ENCODE measurements around the gene PTPRG.

The PTPRG gene

DNA sequence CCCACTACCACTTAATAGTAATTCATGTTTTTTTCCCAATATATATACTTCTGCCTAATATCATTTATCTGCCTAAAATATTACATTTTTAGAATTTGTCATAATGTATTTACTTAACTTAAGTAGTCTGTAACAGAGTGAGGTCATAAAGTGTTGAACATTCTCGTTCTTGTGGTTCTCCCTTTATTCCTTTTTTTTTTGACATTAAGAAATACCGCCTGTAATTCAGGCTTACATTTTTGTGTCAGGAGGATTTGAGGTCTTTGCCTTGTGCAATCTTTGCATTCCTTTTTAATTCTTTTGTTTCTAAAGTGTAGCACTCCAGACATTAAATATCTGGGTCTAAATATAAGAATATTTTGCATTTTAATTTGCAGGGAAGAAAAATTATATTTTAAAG is 315.4 kb downstream of the PTPRG start:
- DNase-seq, result no peak

GRCh38 chr3:61877359-61878138 is 316.2 kb downstream of the PTPRG start:
- no peak for DNase-seq

- DNase-seq, result no peak
Measured at GRCh38 chr3:61882253-61882652, 320.9 kb downstream of the PTPRG start.

DNA sequence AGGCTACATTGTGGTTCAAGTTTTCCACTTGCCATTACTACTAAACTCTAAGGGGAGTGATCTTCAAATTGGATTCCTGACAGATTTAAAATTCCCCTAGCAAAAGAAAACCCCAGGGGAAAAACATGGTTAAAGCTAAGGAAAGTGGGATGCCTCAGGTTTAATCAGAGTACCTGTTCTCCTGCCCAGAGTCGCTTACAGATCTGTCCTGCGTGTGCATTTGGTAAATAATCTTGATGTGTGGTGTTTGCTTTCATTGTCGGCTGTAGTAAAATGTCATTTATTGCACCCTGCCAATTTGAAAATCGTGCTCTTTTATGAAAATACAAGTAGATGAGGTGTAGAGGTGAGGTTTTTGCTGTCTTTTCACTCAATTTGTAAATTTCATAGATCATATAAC is 323.4 kb downstream of the PTPRG start:
- no peak for DNase-seq

- DNase-seq, result no peak
Measured at GRCh38 chr3:61885414-61885813, 324.0 kb downstream of the PTPRG start.

DNA sequence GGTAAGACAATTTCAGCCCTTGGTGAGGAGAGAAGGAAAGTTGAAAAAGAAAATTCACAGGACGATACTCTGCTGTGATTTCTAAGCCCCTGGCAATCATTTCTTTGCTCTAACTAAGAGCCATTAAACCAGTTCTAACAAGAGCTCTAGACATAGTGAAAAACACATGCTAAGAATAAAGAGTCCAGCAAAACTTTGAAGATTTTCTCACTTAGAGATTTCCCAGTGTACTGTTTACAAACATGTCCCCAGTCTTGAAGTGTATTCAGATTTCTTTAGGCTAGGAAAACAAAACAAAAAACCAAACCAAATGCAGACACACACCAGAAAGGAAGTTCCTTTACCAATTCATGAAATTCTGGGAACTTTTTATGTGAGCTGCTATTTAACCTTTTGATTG is 325.8 kb downstream of the PTPRG start:
- no peak for DNase-seq

DNA sequence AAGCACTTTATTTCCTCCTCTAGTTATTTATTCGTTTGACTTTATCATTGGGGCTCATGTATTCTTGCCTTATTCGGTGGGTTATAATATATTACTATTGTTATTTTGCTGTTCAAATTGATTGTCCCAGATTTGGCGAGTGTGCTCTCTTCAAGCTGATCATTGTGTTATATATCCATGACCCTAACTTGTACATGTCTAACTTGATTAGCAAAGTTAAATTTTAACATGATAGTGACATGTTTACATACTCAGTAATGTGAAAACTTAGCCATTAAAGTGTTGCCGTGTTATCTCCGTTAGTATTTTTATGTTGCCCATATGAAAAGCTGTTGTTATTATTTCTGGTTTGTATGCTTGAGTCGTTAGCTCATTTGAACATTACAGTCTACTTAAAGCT is 327.9 kb downstream of the PTPRG start:
- no peak for DNase-seq

DNA sequence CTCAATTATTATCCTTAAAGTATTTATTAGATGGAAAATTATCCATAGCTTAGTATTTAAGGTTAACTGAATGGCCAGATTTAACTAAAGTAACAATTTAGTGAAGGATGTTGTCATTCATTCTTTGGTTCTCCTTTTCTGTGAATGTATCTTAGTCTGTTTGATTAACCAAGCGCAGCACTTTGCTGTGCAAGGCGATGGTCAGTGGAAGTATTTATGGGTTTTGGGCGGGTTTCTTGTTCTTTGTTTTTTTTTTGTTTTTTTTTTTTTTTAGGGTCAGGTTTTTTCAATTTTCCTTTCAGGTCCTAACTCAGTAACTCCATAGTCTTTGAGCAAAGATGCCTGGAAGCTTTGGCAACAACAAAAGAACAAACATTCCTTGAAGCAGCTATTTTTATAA is 328.8 kb downstream of the PTPRG start:
- DNase-seq, result no peak

DNA sequence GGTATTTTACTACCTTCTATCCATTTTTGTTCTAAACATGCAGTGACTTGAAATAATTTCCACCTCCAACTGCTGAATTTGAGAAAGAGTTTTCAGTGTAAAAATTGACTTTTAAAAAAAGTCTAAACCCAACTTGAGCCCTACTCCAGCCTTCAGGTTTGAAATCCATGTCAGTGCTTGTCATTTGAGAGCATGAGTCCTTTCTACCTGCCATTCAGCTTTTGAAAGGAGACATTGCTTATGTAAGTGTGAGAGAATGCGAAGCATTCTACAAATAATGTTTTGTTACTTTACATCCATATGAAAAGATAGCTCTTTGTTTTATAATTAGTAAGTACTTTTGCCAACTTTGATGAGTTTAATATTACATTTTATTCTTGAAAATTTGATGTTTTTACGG is 329.2 kb downstream of the PTPRG start:
- DNase-seq, result no peak

DNA sequence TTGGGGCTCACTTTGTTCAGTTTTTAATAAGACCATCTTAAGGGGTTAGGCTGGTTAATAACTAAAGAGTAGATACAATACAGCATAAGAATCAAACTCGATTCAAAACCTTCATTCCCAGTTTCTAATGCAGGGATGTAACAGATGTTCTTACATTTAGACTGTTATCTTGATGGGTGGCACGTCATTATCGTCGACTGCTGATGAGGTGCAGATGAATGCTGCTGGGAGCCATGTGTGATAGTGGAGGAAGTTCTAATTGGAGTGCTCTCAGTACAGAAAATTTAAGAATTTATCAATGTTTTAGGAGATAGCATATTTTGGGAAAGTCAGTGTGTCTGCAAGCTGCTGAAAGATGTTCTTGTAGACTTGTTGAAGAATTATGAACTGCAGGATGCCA is 331.5 kb downstream of the PTPRG start:
- no peak for DNase-seq

GRCh38 chr3:61893840-61894566 is 332.6 kb downstream of the PTPRG start:
- DNase-seq, result no peak

DNA sequence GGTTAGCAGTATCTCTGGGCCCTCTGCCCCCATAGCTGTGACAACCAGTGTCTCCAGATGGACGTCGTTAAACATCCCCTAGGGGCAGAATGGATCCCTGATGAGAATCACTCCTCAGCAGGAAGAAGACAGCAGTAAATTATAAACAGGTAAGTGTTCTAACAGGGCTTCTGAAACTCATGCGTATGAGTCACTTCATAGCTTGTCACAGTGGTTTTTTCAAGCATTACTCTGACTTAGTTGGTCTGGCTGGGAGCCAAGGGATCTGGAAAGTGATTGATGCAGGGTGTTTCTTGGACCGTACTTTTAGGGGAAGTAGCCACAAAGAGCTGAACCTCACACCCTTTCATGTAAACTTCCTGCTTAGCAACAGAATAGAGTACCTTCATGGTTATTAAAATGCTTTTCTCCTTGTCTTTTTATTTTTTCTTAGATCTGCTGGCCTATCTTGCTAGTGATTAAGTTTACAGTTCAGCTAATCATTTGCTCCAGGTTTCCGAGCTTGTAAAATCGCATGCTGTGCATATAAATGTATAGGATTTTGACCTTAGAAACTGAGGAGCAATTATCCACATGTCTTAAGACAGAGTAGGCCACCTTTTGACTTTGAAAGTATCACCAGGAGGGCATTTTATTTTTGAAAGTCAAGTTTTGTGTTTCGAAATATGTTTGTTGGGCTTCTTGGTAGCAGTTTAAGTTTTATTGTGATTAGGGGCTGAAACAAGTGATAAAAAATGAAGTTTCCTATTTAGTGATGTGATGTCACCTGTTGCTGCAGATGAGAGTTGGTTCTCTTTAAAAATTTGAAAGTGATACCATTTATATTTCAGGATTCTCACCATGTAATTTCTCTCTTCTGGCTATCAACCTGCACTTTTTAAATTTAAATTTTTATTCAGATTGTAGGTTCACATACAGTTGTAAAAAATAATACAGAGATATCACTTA is 333.9 kb downstream of the PTPRG start:
- DNase-seq, result no peak

- DNase-seq, result no peak
Measured at GRCh38 chr3:61896251-61896650, 334.9 kb downstream of the PTPRG start.

GRCh38 chr3:61897848-61898247 is 336.5 kb downstream of the PTPRG start:
- DNase-seq, result no peak

GRCh38 chr3:61899700-61900462 is 338.5 kb downstream of the PTPRG start:
- no peak for DNase-seq

DNA sequence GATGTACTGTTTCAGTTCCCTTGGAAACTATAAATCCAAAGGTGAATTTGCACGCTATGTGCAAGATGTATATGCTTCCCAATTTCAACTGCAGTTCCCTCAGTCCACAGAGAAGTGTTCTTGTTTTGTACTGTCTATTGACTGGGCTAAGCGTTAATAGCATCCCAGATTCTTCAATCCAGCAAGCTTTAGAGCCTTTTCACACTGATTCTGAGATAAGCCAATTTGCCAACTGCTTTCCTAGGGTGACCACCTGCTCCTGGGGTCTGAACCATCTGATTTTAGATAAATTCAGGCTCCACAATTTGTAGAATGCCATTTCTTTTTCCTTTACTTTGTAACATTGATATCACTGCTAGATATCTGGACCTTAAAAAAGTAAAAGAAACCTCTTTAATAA is 340.1 kb downstream of the PTPRG start:
- no peak for DNase-seq

GRCh38 chr3:61901986-61902385 is 340.6 kb downstream of the PTPRG start:
- DNase-seq, result no peak

- DNase-seq, result no peak
Measured at GRCh38 chr3:61903074-61903473, 341.7 kb downstream of the PTPRG start.

GRCh38 chr3:61903931-61904657 is 342.7 kb downstream of the PTPRG start:
- DNase-seq, result no peak

GRCh38 chr3:61907210-61907795 is 345.9 kb downstream of the PTPRG start:
- no peak for DNase-seq

DNA sequence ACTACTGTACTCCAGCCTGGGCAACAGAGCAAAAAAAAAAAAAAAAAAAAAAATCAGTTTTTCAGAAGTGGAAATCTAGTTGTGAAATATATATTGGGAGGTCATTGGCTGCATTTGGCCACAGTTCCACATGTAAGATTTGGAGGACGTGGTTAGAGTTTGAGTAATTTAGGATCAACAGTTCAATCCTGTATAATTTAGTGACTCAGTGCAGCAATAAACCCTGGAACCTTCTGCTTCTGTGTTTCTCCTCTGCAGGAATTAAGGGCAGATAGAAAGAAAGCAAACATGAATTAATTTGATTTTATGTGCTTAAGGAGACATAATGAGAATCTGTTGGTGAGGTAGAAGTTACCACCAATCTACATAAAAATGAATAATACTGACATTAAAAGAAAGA is 347.0 kb downstream of the PTPRG start:
- DNase-seq, result no peak

GRCh38 chr3:61910732-61911131 is 349.4 kb downstream of the PTPRG start:
- no peak for DNase-seq
